ENCODE measurements around the gene KRTAP10-3. TPM values are rescaled to one million over a fixed set of nuclear protein-coding genes. Genes with fewer than 3 reads are reported as not detected.

The KRTAP10-3 gene
- polyA plus RNA-seq, 2 donors = not detected

DNA sequence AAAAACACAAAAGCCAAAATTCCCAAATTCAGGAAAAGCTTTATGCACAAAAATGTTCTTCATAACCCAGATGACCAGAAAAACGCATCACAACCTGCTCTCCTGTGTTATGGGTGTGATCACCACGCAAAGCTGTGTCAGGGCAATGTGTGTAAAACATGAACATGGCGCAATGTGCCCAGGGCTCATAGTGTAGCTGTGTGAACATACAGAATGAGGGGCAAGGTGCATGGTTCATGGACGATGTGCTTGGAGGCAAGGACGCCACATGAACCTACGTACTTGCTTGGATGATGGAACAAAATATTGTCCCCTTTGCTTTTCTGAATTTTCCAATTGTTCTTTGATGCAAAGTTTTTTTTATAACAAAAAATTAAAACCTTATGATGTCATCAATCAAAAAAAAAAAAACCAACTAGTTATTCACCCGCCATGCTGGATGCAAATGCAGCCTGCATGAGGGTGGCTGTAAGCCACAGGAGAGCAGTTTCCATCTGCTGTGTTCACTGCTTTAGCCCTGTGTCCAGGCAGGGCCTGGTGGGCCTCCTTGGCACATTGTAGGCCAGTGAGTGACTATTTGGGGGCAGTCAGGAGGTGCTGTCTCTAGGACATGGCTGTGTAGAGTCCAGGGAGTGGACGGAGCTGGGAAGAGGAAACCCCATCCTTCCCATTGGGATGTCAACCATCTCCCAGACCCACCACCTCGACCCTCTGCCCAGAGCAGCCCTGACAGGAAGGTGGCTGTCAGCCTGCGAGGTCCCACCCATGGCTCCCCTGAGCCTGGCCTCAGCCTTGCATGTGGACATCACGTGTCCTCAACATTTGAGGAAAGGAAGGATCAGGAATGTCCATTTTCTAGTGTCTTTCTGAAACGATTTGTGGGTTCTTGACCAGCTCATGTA, 32.2 kb downstream of the KRTAP10-3 start:
- 82 to 91% methylated on average over 12 of the region's 12 CpGs for WGBS, 2 donors
- H3K27me3 ChIP-seq (ENCODE audit: control insufficient read depth in 1 of 2, insufficient read depth in 2 of 2, low read length in 2 of 2) = no peaks in the 10 kb centered on the region

DNA sequence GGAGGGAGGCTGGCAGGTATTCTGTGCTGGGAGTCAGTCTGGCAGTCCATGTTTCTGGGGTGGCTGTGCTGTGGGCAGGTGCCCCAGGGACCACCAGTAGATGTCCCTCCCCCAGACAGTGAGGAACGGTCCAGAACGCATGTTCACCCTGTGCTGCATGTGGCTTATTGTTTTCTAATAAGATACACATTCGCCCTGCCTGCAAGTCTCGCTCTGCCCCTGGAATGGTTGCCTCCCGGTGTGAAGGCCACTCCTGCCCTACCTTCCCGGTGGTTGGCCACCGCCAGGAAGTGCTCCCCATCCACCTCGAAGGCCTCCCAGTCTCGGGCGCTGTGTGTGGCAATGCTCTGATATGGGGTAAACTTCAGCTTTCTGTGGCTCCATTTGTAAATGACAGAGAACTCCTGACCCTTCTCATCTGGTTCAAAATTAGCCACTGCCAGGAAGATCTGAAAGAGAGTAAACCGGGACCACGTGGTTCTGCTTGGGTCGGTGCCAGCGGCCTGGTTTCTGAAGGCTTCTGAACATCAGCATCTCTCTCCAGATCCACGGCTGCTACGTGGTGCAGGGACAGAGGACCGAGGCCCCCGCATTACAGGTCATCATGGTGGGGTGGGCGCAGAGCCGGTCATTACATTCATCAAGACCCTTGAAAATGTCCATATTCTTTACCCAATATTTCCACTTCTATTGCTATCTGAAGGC, 33.1 kb downstream of the KRTAP10-3 start:
- Histone ChIP-seq H3K27ac (ENCODE audit: low read depth in 2 of 2, low read length in 1 of 2) (no peak overlapping the region), H3K4me1 (ENCODE audit: control insufficient read depth in 2 of 2, insufficient read depth in 2 of 2, low read length in 1 of 2) (no peaks in the 10 kb centered on the region), H3K9me3 (ENCODE audit: control insufficient read depth in 2 of 2, insufficient read depth in 1 of 2, low read depth in 1 of 2, low read length in 1 of 2) (peaks cover 0 to 3% of the 10 kb centered on the region in 2 donors), H3K27me3 (ENCODE audit: control insufficient read depth in 1 of 2, insufficient read depth in 2 of 2, low read length in 2 of 2) (no peaks in the 10 kb centered on the region), H3K36me3 (ENCODE audit: control insufficient read depth in 2 of 2, insufficient read depth in 2 of 2, low read length in 1 of 2) (no peaks in the 10 kb centered on the region), H3K4me3 (ENCODE audit: low read depth in 1 of 2, low read length in 2 of 2) (no peak overlapping the region)
- 86% methylated on average over 20 of the region's 20 CpGs for WGBS, 2 donors

More for the DNA sequence above, 32.2 kb downstream of the KRTAP10-3 start:
- H3K4me3 ChIP-seq (ENCODE audit: low read depth in 1 of 2, low read length in 2 of 2) = no peak overlapping the region
- peaks cover 0 to 3% of the 10 kb centered on the region in 2 donors for H3K9me3 ChIP-seq (ENCODE audit: control insufficient read depth in 2 of 2, insufficient read depth in 1 of 2, low read depth in 1 of 2, low read length in 1 of 2)
- H3K4me1 ChIP-seq (ENCODE audit: control insufficient read depth in 2 of 2, insufficient read depth in 2 of 2, low read length in 1 of 2) = no peaks in the 10 kb centered on the region
- no peak overlapping the region for H3K27ac ChIP-seq (ENCODE audit: low read depth in 2 of 2, low read length in 1 of 2)
- H3K36me3 ChIP-seq (ENCODE audit: control insufficient read depth in 2 of 2, insufficient read depth in 2 of 2, low read length in 1 of 2) = no peaks in the 10 kb centered on the region

DNA sequence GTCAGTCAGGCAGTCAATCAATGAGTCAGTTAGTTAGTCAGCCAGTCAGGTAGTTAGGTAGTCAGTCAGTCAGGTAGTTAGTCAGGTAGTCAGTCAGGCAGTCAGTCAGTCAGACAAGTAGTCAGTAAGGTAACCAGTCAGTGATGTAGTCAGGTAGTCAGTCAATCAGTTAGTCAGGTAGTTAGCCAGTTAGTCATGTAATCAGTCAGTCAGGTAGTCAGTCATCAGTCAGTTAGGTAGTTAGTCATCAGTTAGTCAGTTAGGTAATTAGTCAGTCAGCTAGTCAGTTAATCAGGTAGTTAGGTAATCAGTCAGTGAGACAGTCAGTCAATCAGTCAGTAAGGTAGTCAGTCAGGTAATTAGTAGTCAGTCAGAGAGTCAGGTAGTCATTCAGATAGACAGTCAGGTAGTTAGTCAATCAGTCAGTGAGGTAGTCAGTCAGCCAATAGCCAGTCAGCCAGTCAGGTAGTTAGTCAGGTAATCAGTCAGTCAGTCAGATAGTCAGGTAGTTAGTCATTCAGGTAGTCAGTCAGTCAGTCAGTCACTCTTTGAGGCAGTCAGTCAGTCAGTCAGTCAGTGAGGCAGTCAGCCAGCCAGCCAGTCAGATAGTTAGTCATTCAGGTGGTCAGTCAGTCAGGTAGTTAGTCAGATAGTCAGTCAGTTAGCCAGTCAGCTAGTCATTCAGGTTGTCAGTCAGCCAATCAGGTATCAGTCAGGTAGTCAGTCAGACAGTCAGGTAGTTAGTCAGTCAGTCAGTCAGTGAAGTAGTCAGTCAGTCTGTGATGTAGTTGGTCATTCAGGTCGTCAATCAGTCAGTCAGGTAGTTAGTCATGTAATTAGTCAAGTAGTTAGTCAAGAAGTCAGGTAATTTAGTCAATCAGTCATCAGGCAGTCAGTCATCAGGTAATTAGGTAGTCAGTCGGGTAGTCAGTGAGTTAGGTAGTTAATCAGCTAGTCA, 33.9 kb downstream of the KRTAP10-3 start:
- no peaks in the 10 kb centered on the region for H3K4me1 ChIP-seq (ENCODE audit: control insufficient read depth in 2 of 2, insufficient read depth in 2 of 2, low read length in 1 of 2)
- no peak overlapping the region for H3K27ac ChIP-seq (ENCODE audit: low read depth in 2 of 2, low read length in 1 of 2)
- peaks cover 0 to 3% of the 10 kb centered on the region in 2 donors for H3K9me3 ChIP-seq (ENCODE audit: control insufficient read depth in 2 of 2, insufficient read depth in 1 of 2, low read depth in 1 of 2, low read length in 1 of 2)
- H3K27me3 ChIP-seq (ENCODE audit: control insufficient read depth in 1 of 2, insufficient read depth in 2 of 2, low read length in 2 of 2) = no peaks in the 10 kb centered on the region
- H3K36me3 ChIP-seq (ENCODE audit: control insufficient read depth in 2 of 2, insufficient read depth in 2 of 2, low read length in 1 of 2) = no peaks in the 10 kb centered on the region
- 69 to 84% methylated on average over 2 of the region's 2 CpGs for WGBS, 2 donors
- no peak overlapping the region for H3K4me3 ChIP-seq (ENCODE audit: low read depth in 1 of 2, low read length in 2 of 2)

DNA sequence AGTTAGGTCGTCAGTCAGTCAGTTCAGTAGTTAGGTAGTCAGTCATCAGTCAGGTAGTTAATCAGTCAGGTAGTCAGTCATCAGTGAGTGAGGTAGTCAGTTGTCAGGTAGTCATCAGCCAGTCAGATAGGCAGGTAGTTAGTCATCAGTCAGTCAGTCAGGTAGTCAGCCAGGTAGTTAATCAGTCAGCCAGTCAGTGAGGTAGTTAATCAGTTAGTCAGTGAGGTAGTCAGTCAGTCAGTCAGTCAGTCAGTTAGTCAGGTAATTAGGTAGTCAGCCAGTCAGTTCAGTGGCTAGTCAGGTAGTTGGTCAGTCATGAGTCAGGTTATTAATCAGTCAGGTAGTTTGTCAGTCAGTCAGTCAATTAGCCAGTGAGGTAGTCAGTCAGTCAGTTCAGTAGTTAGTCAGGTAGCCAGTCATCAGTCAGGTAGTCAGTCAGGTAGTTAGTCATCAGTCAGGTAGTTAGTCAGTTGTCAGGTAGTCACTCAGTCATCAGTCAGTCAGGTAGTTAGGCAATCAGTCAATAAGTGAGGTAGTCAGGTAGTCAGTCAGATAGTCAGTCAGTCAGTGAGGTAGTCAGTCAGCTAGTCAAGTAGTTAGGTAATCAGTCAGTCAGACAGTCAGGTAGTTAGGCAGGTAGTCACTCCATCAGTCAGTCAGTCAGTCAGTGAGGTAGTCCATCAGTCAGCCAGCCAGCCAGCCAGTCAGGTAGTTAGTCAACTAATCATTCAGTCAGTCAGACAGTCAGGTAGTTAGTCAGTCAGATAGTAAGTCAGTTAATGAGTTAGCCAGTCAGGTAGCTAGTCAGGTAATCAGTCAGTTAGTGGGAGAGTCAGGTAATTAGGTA, 34.8 kb downstream of the KRTAP10-3 start:
- Histone ChIP-seq H3K4me3 (ENCODE audit: low read depth in 1 of 2, low read length in 2 of 2) (no peak overlapping the region), H3K27me3 (ENCODE audit: control insufficient read depth in 1 of 2, insufficient read depth in 2 of 2, low read length in 2 of 2) (no peaks in the 10 kb centered on the region), H3K9me3 (ENCODE audit: control insufficient read depth in 2 of 2, insufficient read depth in 1 of 2, low read depth in 1 of 2, low read length in 1 of 2) (peaks cover 0 to 3% of the 10 kb centered on the region in 2 donors), H3K36me3 (ENCODE audit: control insufficient read depth in 2 of 2, insufficient read depth in 2 of 2, low read length in 1 of 2) (no peaks in the 10 kb centered on the region), H3K4me1 (ENCODE audit: control insufficient read depth in 2 of 2, insufficient read depth in 2 of 2, low read length in 1 of 2) (no peaks in the 10 kb centered on the region), H3K27ac (ENCODE audit: low read depth in 2 of 2, low read length in 1 of 2) (no peak overlapping the region)
- 71 to 74% methylated on average over 1 of the region's 1 CpG for WGBS, 2 donors

DNA sequence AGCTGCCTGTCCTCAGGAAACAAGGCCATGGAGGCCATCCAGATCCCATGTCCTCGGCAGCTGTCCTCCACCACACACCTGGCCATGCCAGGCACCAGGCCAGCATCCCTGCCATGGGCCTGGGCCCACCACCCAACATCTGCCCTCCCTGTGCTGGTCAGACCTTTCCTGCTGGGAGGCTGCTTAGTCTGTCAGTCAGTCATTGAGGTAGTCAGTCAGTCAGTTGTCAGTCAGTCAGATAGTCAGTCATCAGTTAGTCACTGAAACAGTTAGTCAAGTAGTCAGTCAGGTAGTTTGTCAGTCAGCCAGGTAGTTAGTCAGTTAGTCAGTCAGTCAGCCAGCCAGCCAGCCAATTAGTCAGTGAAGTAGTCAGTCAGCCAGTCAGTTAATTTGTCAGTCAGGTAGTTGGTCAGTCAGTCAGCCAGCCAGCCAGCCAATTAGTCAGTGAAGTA, 35.8 kb downstream of the KRTAP10-3 start:
- Histone ChIP-seq H3K27ac (ENCODE audit: low read depth in 2 of 2, low read length in 1 of 2) (no peak overlapping the region), H3K4me3 (ENCODE audit: low read depth in 1 of 2, low read length in 2 of 2) (no peak overlapping the region), H3K4me1 (ENCODE audit: control insufficient read depth in 2 of 2, insufficient read depth in 2 of 2, low read length in 1 of 2) (no peaks in the 10 kb centered on the region), H3K9me3 (ENCODE audit: control insufficient read depth in 2 of 2, insufficient read depth in 1 of 2, low read depth in 1 of 2, low read length in 1 of 2) (peaks cover 0 to 3% of the 10 kb centered on the region in 2 donors), H3K36me3 (ENCODE audit: control insufficient read depth in 2 of 2, insufficient read depth in 2 of 2, low read length in 1 of 2) (no peaks in the 10 kb centered on the region), H3K27me3 (ENCODE audit: control insufficient read depth in 1 of 2, insufficient read depth in 2 of 2, low read length in 2 of 2) (no peaks in the 10 kb centered on the region)
- 61 to 80% methylated on average over 1 of the region's 1 CpG for WGBS, 2 donors

DNA sequence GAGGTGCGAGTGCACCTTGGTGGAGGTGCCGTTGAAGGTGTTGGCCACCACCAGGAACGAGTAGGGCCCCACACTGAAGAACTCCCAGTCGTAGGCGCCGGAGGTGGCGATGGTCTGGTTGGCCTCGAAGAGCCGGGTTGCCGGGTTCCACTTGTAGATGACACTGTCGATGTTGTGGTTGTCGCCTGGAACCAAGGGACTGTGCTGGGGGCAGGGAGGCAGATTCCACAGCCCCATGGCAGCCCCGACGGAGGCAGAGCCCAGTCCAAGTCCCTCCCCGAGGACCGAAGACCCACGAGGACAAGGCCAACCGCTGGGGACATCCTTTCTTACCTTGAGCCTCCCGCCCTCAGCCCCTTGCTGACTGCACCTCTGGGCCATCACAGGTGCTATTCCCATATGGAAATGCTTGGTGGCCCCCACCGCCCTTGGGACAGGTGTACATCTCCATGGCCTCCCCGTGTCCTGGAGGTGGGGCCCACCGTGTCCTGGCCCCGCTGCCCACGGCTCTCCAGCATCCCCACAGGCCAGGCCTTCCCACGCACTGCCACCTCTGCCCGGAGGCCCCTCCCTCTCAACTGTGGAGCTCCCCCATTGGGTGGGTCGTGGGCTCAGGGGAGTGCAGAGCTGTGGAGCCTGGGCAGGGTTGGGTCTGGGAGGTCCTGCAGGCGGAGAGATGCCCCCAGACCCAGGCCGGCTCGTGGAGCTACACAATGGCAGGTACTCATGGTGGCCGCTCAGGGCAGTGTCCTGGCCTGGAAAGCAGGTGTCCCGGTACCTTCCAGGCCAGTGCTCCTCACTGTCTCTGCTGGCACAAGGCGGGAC, 36.5 kb downstream of the KRTAP10-3 start:
- Histone ChIP-seq H3K4me1 (ENCODE audit: control insufficient read depth in 2 of 2, insufficient read depth in 2 of 2, low read length in 1 of 2) (no peaks in the 10 kb centered on the region), H3K9me3 (ENCODE audit: control insufficient read depth in 2 of 2, insufficient read depth in 1 of 2, low read depth in 1 of 2, low read length in 1 of 2) (peaks cover 0 to 6% of the 10 kb centered on the region in 2 donors), H3K27ac (ENCODE audit: low read depth in 2 of 2, low read length in 1 of 2) (no peak overlapping the region), H3K4me3 (ENCODE audit: low read depth in 1 of 2, low read length in 2 of 2) (no peak overlapping the region), H3K27me3 (ENCODE audit: control insufficient read depth in 1 of 2, insufficient read depth in 2 of 2, low read length in 2 of 2) (no peaks in the 10 kb centered on the region), H3K36me3 (ENCODE audit: control insufficient read depth in 2 of 2, insufficient read depth in 2 of 2, low read length in 1 of 2) (no peaks in the 10 kb centered on the region)
- WGBS, 2 donors = 89 to 90% methylated on average over 32 to 33 of the region's 33 CpGs

DNA sequence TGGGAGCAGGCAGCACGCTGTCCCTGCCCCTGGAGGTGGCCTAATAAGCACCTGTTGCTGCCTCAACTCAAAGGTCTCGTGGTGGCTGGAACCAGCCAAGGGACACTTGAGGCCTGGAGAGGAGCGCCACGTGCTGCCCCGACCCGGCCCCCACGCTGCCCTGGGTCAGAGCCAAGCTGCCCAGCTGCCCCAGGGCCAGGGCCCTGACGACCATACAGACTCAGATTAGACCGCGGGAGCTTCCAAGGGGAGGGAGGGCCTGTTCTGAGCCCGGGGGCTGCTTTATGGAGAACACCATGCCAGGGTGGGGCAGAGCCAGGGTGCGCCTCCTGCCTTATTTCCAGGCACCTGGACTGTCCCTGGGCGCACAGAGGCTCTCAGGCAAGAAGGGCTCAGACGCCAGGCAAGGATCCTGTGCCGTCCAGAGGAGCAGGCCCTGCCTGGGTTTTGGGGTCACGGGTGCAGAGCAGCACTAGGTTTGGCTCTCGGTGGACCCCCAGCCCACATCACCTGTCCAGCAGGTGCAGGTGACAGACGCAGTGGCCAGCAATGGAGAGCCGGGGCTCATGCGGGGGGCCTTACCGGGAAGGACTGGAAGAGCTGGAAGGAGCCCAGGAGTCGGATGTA, 37.2 kb downstream of the KRTAP10-3 start:
- Histone ChIP-seq H3K4me1 (ENCODE audit: control insufficient read depth in 2 of 2, insufficient read depth in 2 of 2, low read length in 1 of 2) (no peaks in the 10 kb centered on the region), H3K27me3 (ENCODE audit: control insufficient read depth in 1 of 2, insufficient read depth in 2 of 2, low read length in 2 of 2) (no peaks in the 10 kb centered on the region), H3K27ac (ENCODE audit: low read depth in 2 of 2, low read length in 1 of 2) (no peak overlapping the region), H3K4me3 (ENCODE audit: low read depth in 1 of 2, low read length in 2 of 2) (no peak overlapping the region), H3K9me3 (ENCODE audit: control insufficient read depth in 2 of 2, insufficient read depth in 1 of 2, low read depth in 1 of 2, low read length in 1 of 2) (peaks cover 0 to 7% of the 10 kb centered on the region in 2 donors), H3K36me3 (ENCODE audit: control insufficient read depth in 2 of 2, insufficient read depth in 2 of 2, low read length in 1 of 2) (no peaks in the 10 kb centered on the region)
- WGBS, 2 donors = 77 to 86% methylated on average over 22 of the region's 22 CpGs
